ENCODE measurements around the gene NRCAM. TPM values are rescaled to one million over a fixed set of nuclear protein-coding genes. Genes with fewer than 3 reads are reported as not detected.

NRCAM gene
- total and polyA plus RNA-seq, 12 donors, result 0.08 to 1.3 (median 0.38) TPM

DNA sequence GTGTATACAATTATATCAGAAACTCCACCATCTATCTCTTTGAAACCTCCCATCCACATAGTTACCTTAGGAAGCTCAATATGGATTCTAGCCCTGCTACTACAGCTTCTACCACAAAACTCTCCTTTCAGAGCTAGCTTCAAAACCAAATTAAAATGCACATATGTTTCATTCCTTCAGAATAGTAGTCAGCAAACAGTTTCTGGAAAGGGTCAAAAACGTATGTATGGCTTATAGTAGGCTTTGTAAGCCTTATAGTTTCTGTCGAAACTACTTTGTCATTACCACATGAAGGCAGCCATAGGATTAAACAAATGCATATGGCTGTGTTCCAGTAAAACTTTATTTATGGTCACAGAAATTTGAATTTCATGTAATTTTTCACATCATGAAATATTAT lies 170.5 kb downstream of the NRCAM start:
- H3K27me3 ChIP-seq, result peaks cover 0 to 22% (median 5%) of the 10 kb centered on the region in 7 donors
- H3K27ac ChIP-seq, result no peak overlapping the region
- WGBS, 2 donors, result 79 to 82% methylated on average over 2 of the region's 2 CpGs
- intact Hi-C loops (cut with DNase I), result no loop called here
- no peaks in the 10 kb centered on the region for H3K36me3 ChIP-seq
- H3K4me1 ChIP-seq, result peaks cover 0 to 4% (median 0%) of the 10 kb centered on the region in 9 donors
- H3K4me3 ChIP-seq, result no peak overlapping the region
- TF ChIP-seq, protein P1, sequence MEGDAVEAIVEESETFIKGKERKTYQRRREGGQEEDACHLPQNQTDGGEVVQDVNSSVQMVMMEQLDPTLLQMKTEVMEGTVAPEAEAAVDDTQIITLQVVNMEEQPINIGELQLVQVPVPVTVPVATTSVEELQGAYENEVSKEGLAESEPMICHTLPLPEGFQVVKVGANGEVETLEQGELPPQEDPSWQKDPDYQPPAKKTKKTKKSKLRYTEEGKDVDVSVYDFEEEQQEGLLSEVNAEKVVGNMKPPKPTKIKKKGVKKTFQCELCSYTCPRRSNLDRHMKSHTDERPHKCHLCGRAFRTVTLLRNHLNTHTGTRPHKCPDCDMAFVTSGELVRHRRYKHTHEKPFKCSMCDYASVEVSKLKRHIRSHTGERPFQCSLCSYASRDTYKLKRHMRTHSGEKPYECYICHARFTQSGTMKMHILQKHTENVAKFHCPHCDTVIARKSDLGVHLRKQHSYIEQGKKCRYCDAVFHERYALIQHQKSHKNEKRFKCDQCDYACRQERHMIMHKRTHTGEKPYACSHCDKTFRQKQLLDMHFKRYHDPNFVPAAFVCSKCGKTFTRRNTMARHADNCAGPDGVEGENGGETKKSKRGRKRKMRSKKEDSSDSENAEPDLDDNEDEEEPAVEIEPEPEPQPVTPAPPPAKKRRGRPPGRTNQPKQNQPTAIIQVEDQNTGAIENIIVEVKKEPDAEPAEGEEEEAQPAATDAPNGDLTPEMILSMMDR (IDR thresholded peaks at IDR 0.05), result no peak
- DNase-seq (no peak), ATAC-seq (no peak)
- no peaks in the 10 kb centered on the region for H3K9me3 ChIP-seq

DNA sequence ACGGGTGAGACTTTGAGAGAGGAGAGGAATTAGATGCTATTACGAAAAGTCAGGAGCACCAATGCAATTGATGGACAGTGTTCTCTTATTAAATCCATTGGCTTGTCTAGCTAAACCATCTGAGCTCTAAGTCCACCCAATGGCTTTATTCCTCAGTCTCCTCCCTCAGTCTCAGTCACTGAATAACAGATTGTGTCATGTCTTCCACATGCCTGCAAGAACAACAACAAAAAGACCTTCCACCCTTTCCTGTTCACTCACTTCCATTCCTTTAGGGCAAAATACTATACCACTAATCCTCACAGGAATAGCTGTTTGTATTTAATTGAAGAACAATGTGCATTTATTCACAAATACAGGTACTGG lies 171.2 kb downstream of the NRCAM start:
- no peak overlapping the region for H3K27ac ChIP-seq
- no peaks in the 10 kb centered on the region for H3K9me3 ChIP-seq
- H3K4me1 ChIP-seq, result no peaks in the 10 kb centered on the region
- H3K4me3 ChIP-seq, result no peak overlapping the region
- H3K27me3 ChIP-seq, result peaks cover 0 to 23% (median 5%) of the 10 kb centered on the region in 7 donors
- H3K36me3 ChIP-seq, result no peaks in the 10 kb centered on the region
- TF ChIP-seq, protein P1 (IDR thresholded peaks at IDR 0.05), result no peak
- no peak for ATAC-seq
- intact Hi-C loops (cut with DNase I), result no loop called here
- no peak for DNase-seq
- 83 to 90% methylated on average over 2 of the region's 2 CpGs for WGBS, 2 donors

DNA sequence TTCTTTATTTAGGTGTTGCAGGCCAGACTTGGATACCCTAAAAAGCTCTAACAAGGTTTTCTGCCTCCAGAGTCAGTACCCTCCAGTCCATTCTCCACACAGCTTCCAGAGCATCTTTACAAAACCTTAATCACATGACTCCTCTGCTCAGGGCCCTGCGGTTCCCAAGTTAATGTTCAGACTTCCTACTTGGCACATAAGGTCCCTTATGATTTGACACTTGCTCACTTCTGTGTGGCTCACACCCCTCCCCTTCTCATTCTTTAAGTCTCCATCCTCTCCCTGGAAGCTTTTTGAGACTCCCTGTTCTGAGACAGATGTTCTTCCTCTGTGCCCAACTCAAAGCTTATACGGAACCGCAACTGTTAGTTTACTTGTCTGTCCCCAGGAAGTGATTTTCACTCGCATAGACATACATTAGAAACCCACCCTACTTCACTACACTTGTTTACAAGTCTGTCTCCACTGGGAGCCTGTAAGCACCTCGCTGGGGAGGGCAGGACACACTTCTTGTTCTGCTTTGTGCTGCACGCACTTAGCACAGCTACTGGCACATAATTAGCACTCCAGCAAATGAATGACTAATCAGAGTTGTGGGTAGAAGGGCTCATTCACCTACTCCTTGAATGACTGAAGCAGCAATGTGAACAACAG lies 171.8 kb downstream of the NRCAM start:
- WGBS, 2 donors, result 72 to 73% methylated on average over 6 of the region's 6 CpGs
- intact Hi-C loops (cut with DNase I), result no loop called here
- no peak for ATAC-seq

DNA sequence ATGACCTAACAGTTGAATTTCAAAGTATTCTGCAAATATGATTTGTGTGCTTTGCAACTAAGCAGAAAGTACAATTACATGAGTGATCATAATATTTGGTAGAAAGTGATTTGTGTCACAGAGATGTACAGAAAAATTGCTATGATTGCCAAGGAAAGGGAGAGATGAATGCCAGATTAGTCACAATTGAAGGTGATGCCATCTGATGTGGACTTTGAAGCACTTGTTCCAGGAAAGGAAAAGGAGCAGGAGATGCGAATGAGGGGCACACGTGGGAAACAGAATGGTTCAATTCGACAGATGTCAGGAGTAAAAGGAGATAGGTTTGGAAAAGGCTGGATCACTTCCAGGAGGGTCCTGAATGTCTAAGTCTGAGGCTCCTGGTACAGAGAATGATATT lies 173.0 kb downstream of the NRCAM start:
- intact Hi-C loops (cut with DNase I), result no loop called here
- H3K27ac ChIP-seq, result no peak overlapping the region
- TF ChIP-seq, protein P1 (IDR thresholded peaks at IDR 0.05), result no peak
- H3K36me3 ChIP-seq, result no peaks in the 10 kb centered on the region
- H3K9me3 ChIP-seq, result no peaks in the 10 kb centered on the region
- H3K4me3 ChIP-seq, result no peak overlapping the region
- H3K4me1 ChIP-seq, result no peaks in the 10 kb centered on the region
- no peak for DNase-seq
- peaks cover 0 to 23% (median 5%) of the 10 kb centered on the region in 7 donors for H3K27me3 ChIP-seq
- no peak for ATAC-seq
- 66 to 72% methylated on average over 3 of the region's 3 CpGs for WGBS, 2 donors

More for the DNA sequence above, 171.8 kb downstream of the NRCAM start:
- DNase-seq, result no peak
- Histone ChIP-seq H3K27me3 (peaks cover 0 to 26% (median 5%) of the 10 kb centered on the region in 7 donors), H3K4me1 (no peaks in the 10 kb centered on the region), H3K9me3 (no peaks in the 10 kb centered on the region), H3K4me3 (no peak overlapping the region), H3K27ac (no peak overlapping the region), H3K36me3 (no peaks in the 10 kb centered on the region)
- TF ChIP-seq, protein P1 (IDR thresholded peaks at IDR 0.05), result no peak
